ENCODE measurements around the gene CCDC159.

Gene CCDC159

DNA sequence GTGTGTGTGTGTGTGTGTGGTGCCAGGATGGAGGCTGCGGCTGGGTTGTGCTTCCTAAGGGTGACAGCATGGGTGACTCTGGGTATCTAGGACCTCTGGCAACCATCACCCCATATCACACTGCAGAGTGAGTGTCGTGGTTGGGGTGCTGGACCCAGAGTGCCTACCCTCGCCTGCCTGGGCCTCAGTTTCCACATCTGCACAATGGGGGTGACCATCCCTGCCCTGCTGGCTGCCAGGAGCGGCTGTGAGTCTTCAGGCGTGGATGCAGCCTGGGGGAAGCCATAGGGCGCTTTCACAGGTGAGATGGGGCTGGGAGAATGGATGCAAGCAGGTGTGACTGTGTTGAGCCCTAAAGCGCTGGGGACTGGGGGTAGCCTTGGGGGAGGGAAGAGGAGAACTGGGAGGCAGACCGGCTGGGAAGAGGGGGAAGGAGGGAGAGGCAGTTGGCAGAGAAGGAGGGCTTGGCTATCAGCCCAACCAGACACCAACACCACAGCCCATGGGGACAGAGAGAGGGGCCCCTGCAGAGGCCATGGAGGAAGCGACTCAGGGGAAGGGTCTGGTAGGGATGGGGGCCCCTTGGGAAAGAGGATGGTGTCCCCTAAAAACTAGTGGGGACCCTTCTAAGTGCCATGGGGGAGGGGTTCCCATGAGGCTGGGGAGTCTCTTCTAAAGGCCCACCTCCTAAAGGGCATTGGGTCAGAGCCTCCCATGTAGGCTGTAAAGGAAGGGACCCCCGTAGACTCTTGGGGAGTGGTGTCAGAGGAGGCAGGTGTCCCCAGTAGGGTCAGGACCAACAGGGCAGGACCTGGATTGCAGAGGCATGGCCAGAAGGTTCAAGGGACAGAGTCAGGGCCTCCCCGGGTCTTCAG is 10.6 kb downstream of the CCDC159 start:
- Histone ChIP-seq H3K4me1 (ENCODE audit: control insufficient read depth, insufficient read depth, low read length) (no peaks in the 10 kb centered on the region; the same call in 1 of the 2 replicates), H3K4me3 (ENCODE audit: low read depth, low read length) (no peak overlapping the region), H3K36me3 (ENCODE audit: control insufficient read depth in 2 of 2, insufficient read depth in 1 of 2, low read length in 2 of 2) (no peaks in the 10 kb centered on the region), H3K9me3 (ENCODE audit: control insufficient read depth, insufficient read depth, low read depth, low read length) (no peaks in the 10 kb centered on the region), H3K27ac (ENCODE audit: extremely low read depth, low read depth, low read length) (no peak overlapping the region)
- no peak for TF ChIP-seq ZBTB48 (tag by site-specific recombination; IDR thresholded peaks at IDR 0.05)
- TF ChIP-seq SCRT1 (tag by site-specific recombination; IDR thresholded peaks at IDR 0.05; ENCODE audit: borderline replicate concordance) = no peak
- no peak for TF ChIP-seq MZF1 (tag by site-specific recombination; IDR thresholded peaks at IDR 0.05; ENCODE audit: borderline replicate concordance)
- TF ChIP-seq, protein P1, sequence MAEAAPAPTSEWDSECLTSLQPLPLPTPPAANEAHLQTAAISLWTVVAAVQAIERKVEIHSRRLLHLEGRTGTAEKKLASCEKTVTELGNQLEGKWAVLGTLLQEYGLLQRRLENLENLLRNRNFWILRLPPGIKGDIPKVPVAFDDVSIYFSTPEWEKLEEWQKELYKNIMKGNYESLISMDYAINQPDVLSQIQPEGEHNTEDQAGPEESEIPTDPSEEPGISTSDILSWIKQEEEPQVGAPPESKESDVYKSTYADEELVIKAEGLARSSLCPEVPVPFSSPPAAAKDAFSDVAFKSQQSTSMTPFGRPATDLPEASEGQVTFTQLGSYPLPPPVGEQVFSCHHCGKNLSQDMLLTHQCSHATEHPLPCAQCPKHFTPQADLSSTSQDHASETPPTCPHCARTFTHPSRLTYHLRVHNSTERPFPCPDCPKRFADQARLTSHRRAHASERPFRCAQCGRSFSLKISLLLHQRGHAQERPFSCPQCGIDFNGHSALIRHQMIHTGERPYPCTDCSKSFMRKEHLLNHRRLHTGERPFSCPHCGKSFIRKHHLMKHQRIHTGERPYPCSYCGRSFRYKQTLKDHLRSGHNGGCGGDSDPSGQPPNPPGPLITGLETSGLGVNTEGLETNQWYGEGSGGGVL (tag by site-specific recombination; IDR thresholded peaks at IDR 0.05) = peak; percentile 90
- TF ChIP-seq, protein P2, sequence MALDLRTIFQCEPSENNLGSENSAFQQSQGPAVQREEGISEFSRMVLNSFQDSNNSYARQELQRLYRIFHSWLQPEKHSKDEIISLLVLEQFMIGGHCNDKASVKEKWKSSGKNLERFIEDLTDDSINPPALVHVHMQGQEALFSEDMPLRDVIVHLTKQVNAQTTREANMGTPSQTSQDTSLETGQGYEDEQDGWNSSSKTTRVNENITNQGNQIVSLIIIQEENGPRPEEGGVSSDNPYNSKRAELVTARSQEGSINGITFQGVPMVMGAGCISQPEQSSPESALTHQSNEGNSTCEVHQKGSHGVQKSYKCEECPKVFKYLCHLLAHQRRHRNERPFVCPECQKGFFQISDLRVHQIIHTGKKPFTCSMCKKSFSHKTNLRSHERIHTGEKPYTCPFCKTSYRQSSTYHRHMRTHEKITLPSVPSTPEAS (tag by site-specific recombination; IDR thresholded peaks at IDR 0.05) = peak; percentile 37; the same call in 1 of the 2 replicates
- TF ChIP-seq ZNF610 (tag by site-specific recombination; IDR thresholded peaks at IDR 0.05; ENCODE audit: borderline replicate concordance) = no peak
- no peak for TF ChIP-seq ZNF114 (tag by site-specific recombination; IDR thresholded peaks at IDR 0.05)
- TF ChIP-seq, protein P3, sequence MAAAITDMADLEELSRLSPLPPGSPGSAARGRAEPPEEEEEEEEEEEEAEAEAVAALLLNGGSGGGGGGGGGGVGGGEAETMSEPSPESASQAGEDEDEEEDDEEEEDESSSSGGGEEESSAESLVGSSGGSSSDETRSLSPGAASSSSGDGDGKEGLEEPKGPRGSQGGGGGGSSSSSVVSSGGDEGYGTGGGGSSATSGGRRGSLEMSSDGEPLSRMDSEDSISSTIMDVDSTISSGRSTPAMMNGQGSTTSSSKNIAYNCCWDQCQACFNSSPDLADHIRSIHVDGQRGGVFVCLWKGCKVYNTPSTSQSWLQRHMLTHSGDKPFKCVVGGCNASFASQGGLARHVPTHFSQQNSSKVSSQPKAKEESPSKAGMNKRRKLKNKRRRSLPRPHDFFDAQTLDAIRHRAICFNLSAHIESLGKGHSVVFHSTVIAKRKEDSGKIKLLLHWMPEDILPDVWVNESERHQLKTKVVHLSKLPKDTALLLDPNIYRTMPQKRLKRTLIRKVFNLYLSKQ (tag by site-specific recombination; IDR thresholded peaks at IDR 0.05; ENCODE audit: borderline replicate concordance) = no peak
- TF ChIP-seq ZFP69B (tag by site-specific recombination; IDR thresholded peaks at IDR 0.05) = no peak
- ChIA-PET CTCF (interaction anchor here (0.9 kb wide), 1 partner anchor 25 kb away, joined by 3 read pairs; no protein-coding TSS in a partner anchor), POLR2A (no interaction called here)

DNA sequence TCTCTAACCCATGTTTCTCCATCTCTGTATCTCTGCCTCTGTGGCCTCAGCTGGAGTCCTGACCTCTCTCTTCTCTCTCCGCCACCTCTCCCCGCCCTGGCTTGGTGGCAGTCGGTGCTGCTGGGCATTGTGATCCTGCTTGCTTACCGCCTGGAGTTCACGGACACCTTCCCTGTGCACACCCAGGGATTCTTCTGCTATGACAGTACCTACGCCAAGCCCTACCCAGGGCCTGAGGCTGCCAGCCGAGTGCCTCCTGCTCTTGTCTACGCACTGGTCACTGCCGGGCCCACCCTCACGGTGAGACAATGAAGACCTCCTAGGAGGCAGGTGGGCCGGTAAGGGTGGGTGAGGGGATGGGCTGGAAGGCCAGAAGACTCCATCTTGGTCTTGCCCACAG is 13.1 kb downstream of the CCDC159 start:
- Histone ChIP-seq H3K4me3 (ENCODE audit: low read depth, low read length) (no peak overlapping the region), H3K36me3 (ENCODE audit: control insufficient read depth in 2 of 2, insufficient read depth in 1 of 2, low read length in 2 of 2) (peaks cover 0 to 5% of the 10 kb centered on the region in 2 experiments; a peak in 1 of 3 replicates), H3K27ac (ENCODE audit: extremely low read depth, low read depth, low read length) (no peak overlapping the region), H3K9me3 (ENCODE audit: control insufficient read depth, insufficient read depth, low read depth, low read length) (no peaks in the 10 kb centered on the region), H3K4me1 (ENCODE audit: control insufficient read depth, insufficient read depth, low read length) (no peaks in the 10 kb centered on the region; the same call in 1 of the 2 replicates)
- no peak for TF ChIP-seq ZNF76 (tag by site-specific recombination; IDR thresholded peaks at IDR 0.05; ENCODE audit: borderline replicate concordance, low read depth)
- TF ChIP-seq, protein P4, sequence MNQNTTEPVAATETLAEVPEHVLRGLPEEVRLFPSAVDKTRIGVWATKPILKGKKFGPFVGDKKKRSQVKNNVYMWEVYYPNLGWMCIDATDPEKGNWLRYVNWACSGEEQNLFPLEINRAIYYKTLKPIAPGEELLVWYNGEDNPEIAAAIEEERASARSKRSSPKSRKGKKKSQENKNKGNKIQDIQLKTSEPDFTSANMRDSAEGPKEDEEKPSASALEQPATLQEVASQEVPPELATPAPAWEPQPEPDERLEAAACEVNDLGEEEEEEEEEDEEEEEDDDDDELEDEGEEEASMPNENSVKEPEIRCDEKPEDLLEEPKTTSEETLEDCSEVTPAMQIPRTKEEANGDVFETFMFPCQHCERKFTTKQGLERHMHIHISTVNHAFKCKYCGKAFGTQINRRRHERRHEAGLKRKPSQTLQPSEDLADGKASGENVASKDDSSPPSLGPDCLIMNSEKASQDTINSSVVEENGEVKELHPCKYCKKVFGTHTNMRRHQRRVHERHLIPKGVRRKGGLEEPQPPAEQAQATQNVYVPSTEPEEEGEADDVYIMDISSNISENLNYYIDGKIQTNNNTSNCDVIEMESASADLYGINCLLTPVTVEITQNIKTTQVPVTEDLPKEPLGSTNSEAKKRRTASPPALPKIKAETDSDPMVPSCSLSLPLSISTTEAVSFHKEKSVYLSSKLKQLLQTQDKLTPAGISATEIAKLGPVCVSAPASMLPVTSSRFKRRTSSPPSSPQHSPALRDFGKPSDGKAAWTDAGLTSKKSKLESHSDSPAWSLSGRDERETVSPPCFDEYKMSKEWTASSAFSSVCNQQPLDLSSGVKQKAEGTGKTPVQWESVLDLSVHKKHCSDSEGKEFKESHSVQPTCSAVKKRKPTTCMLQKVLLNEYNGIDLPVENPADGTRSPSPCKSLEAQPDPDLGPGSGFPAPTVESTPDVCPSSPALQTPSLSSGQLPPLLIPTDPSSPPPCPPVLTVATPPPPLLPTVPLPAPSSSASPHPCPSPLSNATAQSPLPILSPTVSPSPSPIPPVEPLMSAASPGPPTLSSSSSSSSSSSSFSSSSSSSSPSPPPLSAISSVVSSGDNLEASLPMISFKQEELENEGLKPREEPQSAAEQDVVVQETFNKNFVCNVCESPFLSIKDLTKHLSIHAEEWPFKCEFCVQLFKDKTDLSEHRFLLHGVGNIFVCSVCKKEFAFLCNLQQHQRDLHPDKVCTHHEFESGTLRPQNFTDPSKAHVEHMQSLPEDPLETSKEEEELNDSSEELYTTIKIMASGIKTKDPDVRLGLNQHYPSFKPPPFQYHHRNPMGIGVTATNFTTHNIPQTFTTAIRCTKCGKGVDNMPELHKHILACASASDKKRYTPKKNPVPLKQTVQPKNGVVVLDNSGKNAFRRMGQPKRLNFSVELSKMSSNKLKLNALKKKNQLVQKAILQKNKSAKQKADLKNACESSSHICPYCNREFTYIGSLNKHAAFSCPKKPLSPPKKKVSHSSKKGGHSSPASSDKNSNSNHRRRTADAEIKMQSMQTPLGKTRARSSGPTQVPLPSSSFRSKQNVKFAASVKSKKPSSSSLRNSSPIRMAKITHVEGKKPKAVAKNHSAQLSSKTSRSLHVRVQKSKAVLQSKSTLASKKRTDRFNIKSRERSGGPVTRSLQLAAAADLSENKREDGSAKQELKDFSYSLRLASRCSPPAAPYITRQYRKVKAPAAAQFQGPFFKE (tag by site-specific recombination; IDR thresholded peaks at IDR 0.05; ENCODE audit: borderline replicate concordance) = no peak
- no peak for TF ChIP-seq ZNF302 (tag by site-specific recombination; IDR thresholded peaks at IDR 0.05; ENCODE audit: low read depth)
- TF ChIP-seq ZNF544 (tag by site-specific recombination; IDR thresholded peaks at IDR 0.05) = no peak
- TF ChIP-seq ZNF341 (tag by site-specific recombination; IDR thresholded peaks at IDR 0.05; ENCODE audit: low read depth) = no peak
- TF ChIP-seq, protein P5, sequence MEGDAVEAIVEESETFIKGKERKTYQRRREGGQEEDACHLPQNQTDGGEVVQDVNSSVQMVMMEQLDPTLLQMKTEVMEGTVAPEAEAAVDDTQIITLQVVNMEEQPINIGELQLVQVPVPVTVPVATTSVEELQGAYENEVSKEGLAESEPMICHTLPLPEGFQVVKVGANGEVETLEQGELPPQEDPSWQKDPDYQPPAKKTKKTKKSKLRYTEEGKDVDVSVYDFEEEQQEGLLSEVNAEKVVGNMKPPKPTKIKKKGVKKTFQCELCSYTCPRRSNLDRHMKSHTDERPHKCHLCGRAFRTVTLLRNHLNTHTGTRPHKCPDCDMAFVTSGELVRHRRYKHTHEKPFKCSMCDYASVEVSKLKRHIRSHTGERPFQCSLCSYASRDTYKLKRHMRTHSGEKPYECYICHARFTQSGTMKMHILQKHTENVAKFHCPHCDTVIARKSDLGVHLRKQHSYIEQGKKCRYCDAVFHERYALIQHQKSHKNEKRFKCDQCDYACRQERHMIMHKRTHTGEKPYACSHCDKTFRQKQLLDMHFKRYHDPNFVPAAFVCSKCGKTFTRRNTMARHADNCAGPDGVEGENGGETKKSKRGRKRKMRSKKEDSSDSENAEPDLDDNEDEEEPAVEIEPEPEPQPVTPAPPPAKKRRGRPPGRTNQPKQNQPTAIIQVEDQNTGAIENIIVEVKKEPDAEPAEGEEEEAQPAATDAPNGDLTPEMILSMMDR (tag by site-specific recombination; IDR thresholded peaks at IDR 0.05) = no peak
- no peak for TF ChIP-seq FEZF1 (tag by site-specific recombination; IDR thresholded peaks at IDR 0.05)
- ChIA-PET POLR2A (no interaction called here), CTCF (interaction anchor here (0.9 to 1.2 kb wide), 2 partner anchors 21 to 116 kb away, joined by 3 to 4 read pairs; no protein-coding TSS in a partner anchor)
